Caco-2 (cell line): ENCODE results near the gene PAM16. TPM values are rescaled to one million over a fixed set of nuclear protein-coding genes. Genes with fewer than 3 reads are reported as not detected.

Source experiments
- BruUV-seq: library from RNA; stranded (reverse); fragments of 400-500 nt; replicated peaks from 2 replicates; lab custom pipeline; 2021; lab: Mats Ljungman, UMichigan
- CTCF ChIA-PET: fragments of 300-600 bp; sonication (Branson Sonifier 250); formaldehyde crosslinking; loops from one replicate; lab custom pipeline; 2022; ENCODE audit warnings: antibody characterized with exemption; lab: Charles Lee
- POLR2A ChIA-PET: fragments of 300-600 bp; sonication (Branson Sonifier 250); formaldehyde crosslinking; loops from one replicate; lab custom pipeline; 2022; ENCODE audit warnings: antibody characterized with exemption; lab: Charles Lee
- DNase-seq, 2 experiments: peaks; one replicate each; pipeline versions ENCODE4 v3.0.0 to v3.0.0-alpha.2; 2020 to 2022
- H3K27me3 ChIP-seq: replicated peaks from 2 replicates; pipeline ENCODE4 v1.6.0; 2011; ENCODE audit warnings: low read length; ENCODE audit not compliant: control insufficient read depth, insufficient read depth
- H3K36me3 ChIP-seq: 2 replicates; pipeline ENCODE4 v1.5.1; 2011; ENCODE audit warnings: low read length; ENCODE audit not compliant: control insufficient read depth, insufficient read depth
- H3K4me1 ChIP-seq: fragments of 250-450 bp; sonication (Bioruptor Pico); 2 replicates; pipeline ENCODE4 v1.5.1; 2020; ENCODE audit warnings: mild to moderate bottlenecking
- H3K4me3 ChIP-seq: 2 replicates; pipeline ENCODE4 v1.5.1; 2011; ENCODE audit warnings: low read depth, mild to moderate bottlenecking, control low read depth, low read length
- H3K9me3 ChIP-seq: fragments of 250-450 bp; sonication (Bioruptor Pico); 2 replicates; pipeline ENCODE4 v1.5.1; 2020; ENCODE audit warnings: mild to moderate bottlenecking, moderate library complexity
- H3K27ac Mint-ChIP-seq: one replicate; pipeline ENCODE4 v1.8.0; 2022; ENCODE audit warnings: mixed read lengths; ENCODE audit not compliant: unreplicated experiment
- H3K27me3 Mint-ChIP-seq: one replicate; pipeline ENCODE4 v1.8.0; 2022; ENCODE audit warnings: mixed read lengths; ENCODE audit not compliant: insufficient read depth, unreplicated experiment
- H3K36me3 Mint-ChIP-seq: one replicate; pipeline ENCODE4 v1.8.0; 2022; ENCODE audit warnings: mild to moderate bottlenecking, mixed read lengths; ENCODE audit not compliant: insufficient read depth, unreplicated experiment
- H3K4me1 Mint-ChIP-seq: one replicate; pipeline ENCODE4 v1.8.0; 2022; ENCODE audit warnings: low read depth, mixed read lengths; ENCODE audit not compliant: unreplicated experiment
- H3K4me3 Mint-ChIP-seq: one replicate; pipeline ENCODE4 v1.8.0; 2022; ENCODE audit warnings: mild to moderate bottlenecking, moderate library complexity, mixed read lengths; ENCODE audit not compliant: unreplicated experiment
- H3K9me3 Mint-ChIP-seq: one replicate; pipeline ENCODE4 v1.8.0; 2022; ENCODE audit warnings: mixed read lengths; ENCODE audit not compliant: unreplicated experiment
- CTCF ChIP-seq, 2 experiments: fragments of 200-600 bp in 1 of 2; IDR thresholded peaks; 1 replicate in 1 of 2; 2 replicates in 1 of 2; pipeline versions ENCODE4 v1.5.1 to v1.8.0; 2011 to 2022; ENCODE audit warnings: antibody characterized with exemption in 1 of 2, control low read depth in 1 of 2, inconsistent platforms in 1 of 2, low read depth in 1 of 2, low read length in 1 of 2, mild to moderate bottlenecking in 1 of 2, moderate library complexity in 1 of 2; ENCODE audit not compliant: insufficient read depth in 1 of 2, severe bottlenecking in 1 of 2, unreplicated experiment in 1 of 2
- intact Hi-C: fragments of 100-400 bp; cut with micrococcal nuclease; formaldehyde crosslinking; loops from one replicate; pipeline ENCODE4 v1.10.0; 2022; ENCODE audit not compliant: unreplicated experiment
- total RNA-seq: library from RNA; stranded (reverse); gene quantifications from 2 replicates; pipeline ENCODE4 v1.2.3, GENCODE V29; 2022

The PAM16 gene
- total RNA-seq, 1 experiment from 2014 or later, result 74.1 TPM

GRCh38 chr16:4392382-4393239, 41.5 kb upstream of the PAM16 start:
- H3K27me3 ChIP-seq, result no peaks in the 10 kb centered on the region
- BruUV-seq, result no TSS peak
- no peaks in the 10 kb centered on the region for H3K4me1 Mint-ChIP-seq
- peaks cover 13% of the 10 kb centered on the region for H3K4me1 ChIP-seq
- no peaks in the 10 kb centered on the region for H3K9me3 ChIP-seq
- no peaks in the 10 kb centered on the region for H3K9me3 Mint-ChIP-seq
- no peak overlapping the region for H3K4me3 ChIP-seq
- POLR2A ChIA-PET, result no interaction called here
- DNase-seq, result no peak
- H3K4me3 Mint-ChIP-seq, result no peak overlapping the region
- peaks cover 1% of the 10 kb centered on the region for H3K36me3 ChIP-seq
- CTCF ChIA-PET, result no interaction called here
- intact Hi-C loops, result no loop called here
- TF ChIP-seq CTCF (IDR thresholded peaks at IDR 0.05; ENCODE audit: insufficient read depth in 1 of 2, low read depth in 1 of 2, low read length in 1 of 2, severe bottlenecking in 1 of 2, unreplicated experiment in 1 of 2), result no peak
- no peaks in the 10 kb centered on the region for H3K27me3 Mint-ChIP-seq
- no peak overlapping the region for H3K27ac Mint-ChIP-seq
- H3K36me3 Mint-ChIP-seq, result no peaks in the 10 kb centered on the region

- Histone ChIP-seq H3K4me1 (peaks cover 13% of the 10 kb centered on the region), H3K9me3 (no peaks in the 10 kb centered on the region), H3K36me3 (peaks cover 1% of the 10 kb centered on the region), H3K27me3 (no peaks in the 10 kb centered on the region), H3K4me3 (no peak overlapping the region)
- Mint-ChIP-seq H3K4me3 (no peak overlapping the region), H3K27me3 (no peaks in the 10 kb centered on the region), H3K36me3 (no peaks in the 10 kb centered on the region), H3K27ac (no peak overlapping the region), H3K4me1 (no peaks in the 10 kb centered on the region), H3K9me3 (no peaks in the 10 kb centered on the region)
- intact Hi-C loops, result no loop called here
- no TSS peak for BruUV-seq
- no peak for DNase-seq
- no peak for TF ChIP-seq CTCF (IDR thresholded peaks at IDR 0.05; ENCODE audit: insufficient read depth in 1 of 2, low read depth in 1 of 2, low read length in 1 of 2, severe bottlenecking in 1 of 2, unreplicated experiment in 1 of 2)
- POLR2A ChIA-PET, result no interaction called here
- CTCF ChIA-PET, result no interaction called here
Measured at GRCh38 chr16:4391631-4392381, 40.7 kb upstream of the PAM16 start.
